ENCODE results near the gene PPP6R1. TPM values are rescaled to one million over a fixed set of nuclear protein-coding genes. Genes with fewer than 3 reads are reported as not detected.

The PPP6R1 gene
- total RNA-seq, 4 donors from 2014 or later: 29.4 to 47.9 (median 37.5) TPM

- H3K4me3 ChIP-seq (ENCODE audit: low read depth, poor library complexity, severe bottlenecking): no peak overlapping the region
- no peak for DNase-seq (ENCODE audit: low spot score in 2 of 2)
- intact Hi-C loops (cut with DNase I; ENCODE audit: low total_unique reads): no loop called here
- WGBS, 2 donors: 84 to 86% methylated on average over 21 of the region's 21 CpGs
- TF ChIP-seq POLR2A (IDR thresholded peaks at IDR 0.05) (no peak), CTCF (IDR thresholded peaks at IDR 0.05) (no peak)
Observed at GRCh38 chr19:55252760-55253663, 5.8 kb downstream of the PPP6R1 start.

- no peak for DNase-seq (ENCODE audit: low spot score in 2 of 2)
- TF ChIP-seq CTCF (IDR thresholded peaks at IDR 0.05) (no peak), POLR2A (IDR thresholded peaks at IDR 0.05) (no peak)
- no peak overlapping the region for H3K4me3 ChIP-seq (ENCODE audit: low read depth, poor library complexity, severe bottlenecking)
- intact Hi-C loops (cut with DNase I; ENCODE audit: low total_unique reads): no loop called here
- WGBS, 2 donors: 43 to 59% methylated on average over 19 of the region's 19 CpGs
Observed at GRCh38 chr19:55251341-55252081, 7.3 kb downstream of the PPP6R1 start.

GRCh38 chr19:55250262-55251036 is 8.4 kb downstream of the PPP6R1 start:
- TF ChIP-seq CTCF (IDR thresholded peaks at IDR 0.05) (no peak), POLR2A (IDR thresholded peaks at IDR 0.05) (no peak)
- no peak overlapping the region for H3K4me3 ChIP-seq (ENCODE audit: low read depth, poor library complexity, severe bottlenecking)
- WGBS, 2 donors: 93 to 95% methylated on average over 18 of the region's 18 CpGs
- DNase-seq (ENCODE audit: low spot score in 2 of 2): no peak
- intact Hi-C loops (cut with DNase I; ENCODE audit: low total_unique reads): no loop called here

GRCh38 chr19:55249841-55250240 is 9.0 kb downstream of the PPP6R1 start:
- no peak overlapping the region for H3K4me3 ChIP-seq (ENCODE audit: low read depth, poor library complexity, severe bottlenecking)
- intact Hi-C loops (cut with DNase I; ENCODE audit: low total_unique reads): no loop called here
- WGBS, 2 donors: 90 to 95% methylated on average over 9 to 11 of the region's 11 CpGs
- DNase-seq (ENCODE audit: low spot score in 2 of 2): no peak
- TF ChIP-seq POLR2A (IDR thresholded peaks at IDR 0.05) (no peak), CTCF (IDR thresholded peaks at IDR 0.05) (no peak)

GRCh38 chr19:55248704-55249103 is 10.1 kb downstream of the PPP6R1 start:
- WGBS, 2 donors: 76 to 81% methylated on average over 9 of the region's 9 CpGs
- intact Hi-C loops (cut with DNase I; ENCODE audit: low total_unique reads): no loop called here

More at GRCh38 chr19:55248704-55249103, 10.1 kb downstream of the PPP6R1 start:
- TF ChIP-seq CTCF (IDR thresholded peaks at IDR 0.05) (no peak), POLR2A (IDR thresholded peaks at IDR 0.05) (no peak)
- DNase-seq (ENCODE audit: low spot score in 2 of 2): no peak
- H3K4me3 ChIP-seq (ENCODE audit: low read depth, poor library complexity, severe bottlenecking): no peak overlapping the region

Data from lower leg skin (tissue), 4 donors.